ENCODE measurements around the gene SCYGR6.
"Not testable (repeated sequence)": the region's sequence is repeated elsewhere in the genome, so short reads cannot be mapped to it uniquely, and the experiment has no call there.

SCYGR6 gene

DNA sequence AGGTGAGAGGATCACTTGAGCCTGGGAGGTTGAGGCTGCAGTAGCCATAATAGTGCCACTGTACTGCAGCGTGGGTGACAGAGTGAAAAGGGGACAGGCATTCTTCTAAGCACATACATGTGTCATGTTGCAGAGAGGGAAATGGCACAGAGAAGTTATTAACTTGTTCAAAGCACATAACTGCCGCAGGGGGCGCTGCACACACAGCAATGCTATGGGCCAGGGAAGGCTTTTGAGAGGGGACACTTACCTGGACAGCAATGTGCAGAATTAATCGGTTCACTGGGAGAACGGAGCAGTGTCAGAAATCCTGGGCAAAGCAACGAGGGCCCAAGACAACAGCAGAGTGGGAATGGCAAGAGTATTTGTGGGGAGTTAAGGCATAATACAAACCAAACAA, 23.5 kb upstream of the SCYGR6 start:
- TF ChIP-seq, protein P1, sequence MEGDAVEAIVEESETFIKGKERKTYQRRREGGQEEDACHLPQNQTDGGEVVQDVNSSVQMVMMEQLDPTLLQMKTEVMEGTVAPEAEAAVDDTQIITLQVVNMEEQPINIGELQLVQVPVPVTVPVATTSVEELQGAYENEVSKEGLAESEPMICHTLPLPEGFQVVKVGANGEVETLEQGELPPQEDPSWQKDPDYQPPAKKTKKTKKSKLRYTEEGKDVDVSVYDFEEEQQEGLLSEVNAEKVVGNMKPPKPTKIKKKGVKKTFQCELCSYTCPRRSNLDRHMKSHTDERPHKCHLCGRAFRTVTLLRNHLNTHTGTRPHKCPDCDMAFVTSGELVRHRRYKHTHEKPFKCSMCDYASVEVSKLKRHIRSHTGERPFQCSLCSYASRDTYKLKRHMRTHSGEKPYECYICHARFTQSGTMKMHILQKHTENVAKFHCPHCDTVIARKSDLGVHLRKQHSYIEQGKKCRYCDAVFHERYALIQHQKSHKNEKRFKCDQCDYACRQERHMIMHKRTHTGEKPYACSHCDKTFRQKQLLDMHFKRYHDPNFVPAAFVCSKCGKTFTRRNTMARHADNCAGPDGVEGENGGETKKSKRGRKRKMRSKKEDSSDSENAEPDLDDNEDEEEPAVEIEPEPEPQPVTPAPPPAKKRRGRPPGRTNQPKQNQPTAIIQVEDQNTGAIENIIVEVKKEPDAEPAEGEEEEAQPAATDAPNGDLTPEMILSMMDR (IDR thresholded peaks at IDR 0.05; ENCODE audit: low read length), result peak; percentile 60
- no peak for TF ChIP-seq EZH2 (IDR thresholded peaks at IDR 0.05; ENCODE audit: borderline replicate concordance, low read length)
- H3K4me2 ChIP-seq (ENCODE audit: low read length), result no peak overlapping the region

DNA sequence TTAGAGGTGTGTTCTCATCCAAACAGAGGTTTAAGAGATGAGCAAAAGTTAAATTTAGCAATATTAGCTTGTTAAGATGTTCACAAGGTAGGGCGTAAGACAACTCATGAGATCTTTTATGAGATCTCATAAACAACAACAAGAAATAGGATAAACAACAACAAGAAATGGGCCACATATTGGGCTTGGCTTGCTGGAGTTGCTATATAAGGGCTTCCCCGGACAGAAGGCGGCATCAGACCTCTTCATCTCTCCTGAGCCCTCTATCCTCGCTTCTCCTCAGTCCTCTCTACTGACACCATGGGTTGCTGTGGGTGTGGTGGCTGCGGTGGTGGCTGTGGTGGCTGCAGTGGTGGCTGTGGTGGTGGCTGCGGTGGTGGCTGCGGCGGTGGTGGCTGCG, 21.0 kb upstream of the SCYGR6 start, which contains the start of gene SCYGR8:
Gene SCYGR8, plus strand, starts transcription at position 301 of the 400 bp plus-strand sequence. Its CDS starts 0 bp downstream, at position 301.
- no peak within 1 kb of the TSS for H3K9ac ChIP-seq (ENCODE audit: low read length)
- H2AFZ ChIP-seq (ENCODE audit: low read length), result no peak within 1 kb of the TSS

More for the DNA sequence above, 23.5 kb upstream of the SCYGR6 start:
- no peaks in the 10 kb centered on the region for H3F3A ChIP-seq (ENCODE audit: insufficient read depth, low read length)
- no peaks in the 10 kb centered on the region for H3K27me3 ChIP-seq (ENCODE audit: insufficient read depth, low read length)
- H3K9ac ChIP-seq (ENCODE audit: low read length), result no peak overlapping the region
- no peaks in the 10 kb centered on the region for H3K36me3 ChIP-seq (ENCODE audit: insufficient read depth, low read length)
- H3K4me3 ChIP-seq (ENCODE audit: low read depth, low read length, poor library complexity, severe bottlenecking), result no peak overlapping the region
- H3K9me3 ChIP-seq (ENCODE audit: low read length), result no peaks in the 10 kb centered on the region
- no peaks in the 10 kb centered on the region for H3K79me2 ChIP-seq (ENCODE audit: insufficient read depth, low read length)
- H3K9me2 ChIP-seq (ENCODE audit: low read depth, low read length), result no peaks in the 10 kb centered on the region
- H3K27ac ChIP-seq (ENCODE audit: low read depth, low read length, poor library complexity, severe bottlenecking), result no peak overlapping the region
- H4K20me1 ChIP-seq (ENCODE audit: insufficient read depth, low read length), result no peaks in the 10 kb centered on the region
- H2AFZ ChIP-seq (ENCODE audit: low read length), result no peak overlapping the region
- no peaks in the 10 kb centered on the region for H3K4me1 ChIP-seq (ENCODE audit: insufficient read depth, low read length, severe bottlenecking)

DNA sequence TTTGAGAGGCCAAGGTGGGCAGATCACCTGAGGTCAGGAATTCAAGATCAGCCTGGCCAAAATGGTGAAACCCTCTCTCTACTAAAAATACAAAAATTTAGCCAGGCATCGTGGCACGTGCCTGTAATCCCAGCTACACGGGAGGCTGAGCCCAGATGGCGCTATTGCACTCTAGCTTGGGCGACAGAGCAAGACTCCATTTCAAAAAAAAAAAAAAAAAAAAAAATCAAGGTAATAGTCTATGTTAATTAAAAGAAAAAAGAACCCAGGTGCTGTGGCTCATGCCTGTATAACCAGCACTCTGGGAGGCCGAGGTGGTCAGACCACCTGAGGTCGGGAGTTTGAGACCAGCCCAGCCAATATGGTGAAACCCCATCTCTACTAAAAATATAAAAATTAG, 16.1 kb upstream of the SCYGR6 start:
- not testable (repeated sequence) for H3K9me3 ChIP-seq (ENCODE audit: low read length); H3K27ac ChIP-seq (ENCODE audit: low read depth, low read length, poor library complexity, severe bottlenecking); H3K4me1 ChIP-seq (ENCODE audit: insufficient read depth, low read length, severe bottlenecking); H3K36me3 ChIP-seq (ENCODE audit: insufficient read depth, low read length); H3K4me3 ChIP-seq (ENCODE audit: low read depth, low read length, poor library complexity, severe bottlenecking); H3K9me2 ChIP-seq (ENCODE audit: low read depth, low read length); H3K79me2 ChIP-seq (ENCODE audit: insufficient read depth, low read length); H3F3A ChIP-seq (ENCODE audit: insufficient read depth, low read length); H2AFZ ChIP-seq (ENCODE audit: low read length); H3K4me2 ChIP-seq (ENCODE audit: low read length); H3K9ac ChIP-seq (ENCODE audit: low read length); H4K20me1 ChIP-seq (ENCODE audit: insufficient read depth, low read length); H3K27me3 ChIP-seq (ENCODE audit: insufficient read depth, low read length)
- TF ChIP-seq, protein P1 (IDR thresholded peaks at IDR 0.05; ENCODE audit: low read length), result peak; percentile 27

More for the DNA sequence above, 21.0 kb upstream of the SCYGR6 start, which contains the start of gene SCYGR8:
- Histone ChIP-seq H3K9me3 (ENCODE audit: low read length) (no peaks in the 10 kb centered on the region), H3K27ac (ENCODE audit: low read depth, low read length, poor library complexity, severe bottlenecking) (no peak within 1 kb of the TSS), H3K79me2 (ENCODE audit: insufficient read depth, low read length) (no peaks in the 10 kb centered on the region), H3K4me3 (ENCODE audit: low read depth, low read length, poor library complexity, severe bottlenecking) (no peak within 1 kb of the TSS), H3K36me3 (ENCODE audit: insufficient read depth, low read length) (no peaks in the 10 kb centered on the region), H3K9me2 (ENCODE audit: low read depth, low read length) (no peaks in the 10 kb centered on the region), H3K4me2 (ENCODE audit: low read length) (no peak within 1 kb of the TSS), H3K27me3 (ENCODE audit: insufficient read depth, low read length) (no peaks in the 10 kb centered on the region), H4K20me1 (ENCODE audit: insufficient read depth, low read length) (no peaks in the 10 kb centered on the region), H3K4me1 (ENCODE audit: insufficient read depth, low read length, severe bottlenecking) (no peaks in the 10 kb centered on the region), H3F3A (ENCODE audit: insufficient read depth, low read length) (no peaks in the 10 kb centered on the region)
- TF ChIP-seq, protein P1 (IDR thresholded peaks at IDR 0.05; ENCODE audit: low read length), result no peak
- TF ChIP-seq EZH2 (IDR thresholded peaks at IDR 0.05; ENCODE audit: borderline replicate concordance, low read length), result no peak

Measured in OCI-LY1 (cell line).